Measurements from ENCODE around the gene KLHDC7A.

DNA sequence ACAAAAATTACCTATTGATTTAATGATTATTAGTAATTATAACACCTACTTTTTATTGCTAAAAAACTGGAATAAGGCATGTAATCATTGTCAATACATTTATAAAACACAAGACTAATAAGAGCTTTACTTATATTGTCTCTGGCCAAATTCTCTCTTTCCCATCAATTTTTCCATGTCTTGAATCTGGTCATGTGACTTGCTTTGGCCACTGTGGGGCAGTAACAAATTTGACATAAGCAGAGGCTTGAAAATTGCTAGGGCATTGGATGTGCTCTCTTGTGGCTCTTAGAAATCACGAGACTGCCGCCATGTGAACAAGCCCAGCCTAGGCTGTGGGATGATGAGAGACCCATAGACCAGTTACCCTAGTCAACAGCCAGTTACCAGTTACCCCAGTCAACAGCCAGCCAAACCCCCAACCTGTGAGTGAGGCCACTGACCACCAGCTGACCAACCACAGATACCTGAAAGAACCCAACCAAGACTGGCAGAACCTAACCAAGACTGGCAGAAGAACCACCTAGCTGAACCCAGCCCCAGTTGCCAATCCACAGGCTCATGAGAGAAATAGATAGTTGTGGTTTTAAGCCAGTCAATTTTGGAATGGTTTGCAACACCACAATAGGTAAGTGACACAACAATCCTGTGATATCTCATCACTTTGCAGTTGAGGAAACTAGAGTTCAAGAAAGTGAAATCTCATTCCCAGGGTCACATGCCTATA, 8.8 kb downstream of the KLHDC7A start:
- TF ChIP-seq, protein P1, sequence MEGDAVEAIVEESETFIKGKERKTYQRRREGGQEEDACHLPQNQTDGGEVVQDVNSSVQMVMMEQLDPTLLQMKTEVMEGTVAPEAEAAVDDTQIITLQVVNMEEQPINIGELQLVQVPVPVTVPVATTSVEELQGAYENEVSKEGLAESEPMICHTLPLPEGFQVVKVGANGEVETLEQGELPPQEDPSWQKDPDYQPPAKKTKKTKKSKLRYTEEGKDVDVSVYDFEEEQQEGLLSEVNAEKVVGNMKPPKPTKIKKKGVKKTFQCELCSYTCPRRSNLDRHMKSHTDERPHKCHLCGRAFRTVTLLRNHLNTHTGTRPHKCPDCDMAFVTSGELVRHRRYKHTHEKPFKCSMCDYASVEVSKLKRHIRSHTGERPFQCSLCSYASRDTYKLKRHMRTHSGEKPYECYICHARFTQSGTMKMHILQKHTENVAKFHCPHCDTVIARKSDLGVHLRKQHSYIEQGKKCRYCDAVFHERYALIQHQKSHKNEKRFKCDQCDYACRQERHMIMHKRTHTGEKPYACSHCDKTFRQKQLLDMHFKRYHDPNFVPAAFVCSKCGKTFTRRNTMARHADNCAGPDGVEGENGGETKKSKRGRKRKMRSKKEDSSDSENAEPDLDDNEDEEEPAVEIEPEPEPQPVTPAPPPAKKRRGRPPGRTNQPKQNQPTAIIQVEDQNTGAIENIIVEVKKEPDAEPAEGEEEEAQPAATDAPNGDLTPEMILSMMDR (IDR thresholded peaks at IDR 0.05) = no peak
- TF ChIP-seq, protein P2, sequence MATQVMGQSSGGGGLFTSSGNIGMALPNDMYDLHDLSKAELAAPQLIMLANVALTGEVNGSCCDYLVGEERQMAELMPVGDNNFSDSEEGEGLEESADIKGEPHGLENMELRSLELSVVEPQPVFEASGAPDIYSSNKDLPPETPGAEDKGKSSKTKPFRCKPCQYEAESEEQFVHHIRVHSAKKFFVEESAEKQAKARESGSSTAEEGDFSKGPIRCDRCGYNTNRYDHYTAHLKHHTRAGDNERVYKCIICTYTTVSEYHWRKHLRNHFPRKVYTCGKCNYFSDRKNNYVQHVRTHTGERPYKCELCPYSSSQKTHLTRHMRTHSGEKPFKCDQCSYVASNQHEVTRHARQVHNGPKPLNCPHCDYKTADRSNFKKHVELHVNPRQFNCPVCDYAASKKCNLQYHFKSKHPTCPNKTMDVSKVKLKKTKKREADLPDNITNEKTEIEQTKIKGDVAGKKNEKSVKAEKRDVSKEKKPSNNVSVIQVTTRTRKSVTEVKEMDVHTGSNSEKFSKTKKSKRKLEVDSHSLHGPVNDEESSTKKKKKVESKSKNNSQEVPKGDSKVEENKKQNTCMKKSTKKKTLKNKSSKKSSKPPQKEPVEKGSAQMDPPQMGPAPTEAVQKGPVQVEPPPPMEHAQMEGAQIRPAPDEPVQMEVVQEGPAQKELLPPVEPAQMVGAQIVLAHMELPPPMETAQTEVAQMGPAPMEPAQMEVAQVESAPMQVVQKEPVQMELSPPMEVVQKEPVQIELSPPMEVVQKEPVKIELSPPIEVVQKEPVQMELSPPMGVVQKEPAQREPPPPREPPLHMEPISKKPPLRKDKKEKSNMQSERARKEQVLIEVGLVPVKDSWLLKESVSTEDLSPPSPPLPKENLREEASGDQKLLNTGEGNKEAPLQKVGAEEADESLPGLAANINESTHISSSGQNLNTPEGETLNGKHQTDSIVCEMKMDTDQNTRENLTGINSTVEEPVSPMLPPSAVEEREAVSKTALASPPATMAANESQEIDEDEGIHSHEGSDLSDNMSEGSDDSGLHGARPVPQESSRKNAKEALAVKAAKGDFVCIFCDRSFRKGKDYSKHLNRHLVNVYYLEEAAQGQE (IDR thresholded peaks at IDR 0.05) = no peak
- TF ChIP-seq RAD21 (conservative IDR thresholded peaks at IDR 0.05 in 1 of 2, IDR thresholded peaks at IDR 0.05 in 1 of 2) (no peak), POLR2A (IDR thresholded peaks at IDR 0.05; ENCODE audit: low read length) (no peak), EP300 (IDR thresholded peaks at IDR 0.05) (no peak)
- TF ChIP-seq, protein P3, sequence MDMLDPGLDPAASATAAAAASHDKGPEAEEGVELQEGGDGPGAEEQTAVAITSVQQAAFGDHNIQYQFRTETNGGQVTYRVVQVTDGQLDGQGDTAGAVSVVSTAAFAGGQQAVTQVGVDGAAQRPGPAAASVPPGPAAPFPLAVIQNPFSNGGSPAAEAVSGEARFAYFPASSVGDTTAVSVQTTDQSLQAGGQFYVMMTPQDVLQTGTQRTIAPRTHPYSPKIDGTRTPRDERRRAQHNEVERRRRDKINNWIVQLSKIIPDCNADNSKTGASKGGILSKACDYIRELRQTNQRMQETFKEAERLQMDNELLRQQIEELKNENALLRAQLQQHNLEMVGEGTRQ (IDR thresholded peaks at IDR 0.05) = no peak
